ENCODE results near the gene C2CD4D. TPM values are rescaled to one million over a fixed set of nuclear protein-coding genes. Genes with fewer than 3 reads are reported as not detected.
A peak's percentile ranks its signal among the peaks of the same experiment; 100 is the strongest.

Gene C2CD4D
- total and polyA plus RNA-seq, 9 donors: 0.04 to 1.0 (median 0.12) TPM; not detected in 4

DNA sequence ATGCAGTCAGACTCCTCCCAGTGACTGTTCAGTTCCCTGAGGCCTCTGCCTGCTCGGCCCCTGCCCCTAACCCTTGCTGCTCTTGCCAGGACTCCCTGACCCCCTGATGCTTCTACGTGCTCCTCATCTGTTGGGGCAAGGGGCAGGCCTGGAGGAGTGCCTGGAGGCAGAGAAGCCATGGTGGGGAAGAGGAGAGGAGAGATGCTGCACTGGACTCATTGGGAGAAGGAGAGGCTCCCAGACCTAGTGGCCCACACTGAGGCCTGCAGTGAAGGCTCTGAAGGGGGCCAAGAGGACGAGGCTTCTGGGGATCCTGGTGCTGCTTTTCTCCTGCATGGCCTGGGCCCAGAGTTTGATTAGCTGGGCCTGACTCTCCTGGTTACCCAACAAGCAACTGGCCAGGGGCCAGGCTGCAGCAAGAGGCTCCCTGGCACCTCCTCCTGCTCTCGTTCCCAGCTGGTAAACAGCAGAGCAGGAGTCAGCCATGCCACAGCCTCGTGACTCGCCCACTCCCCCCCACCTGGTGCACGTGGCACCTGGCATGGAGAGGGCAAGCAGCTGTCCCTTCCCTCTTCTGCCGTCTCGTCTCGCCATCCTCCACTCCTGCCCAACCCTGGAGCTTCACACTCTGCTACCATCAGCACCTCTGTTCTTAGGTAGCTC, 7.2 kb downstream of the C2CD4D start:
- TF ChIP-seq EP300 (IDR thresholded peaks at IDR 0.05) (no peak), CTCF (IDR thresholded peaks at IDR 0.05) (no peak), POLR2A (IDR thresholded peaks at IDR 0.05) (no peak)
- 46 to 65% (median 64%) methylated on average over 10 of the region's 10 CpGs for WGBS, 3 donors
- intact Hi-C loops (cut with DNase I): no loop called here
- Histone ChIP-seq H3K27ac (no peak overlapping the region), H3K4me3 (no peak overlapping the region), H3K9me3 (no peaks in the 10 kb centered on the region), H3K36me3 (no peaks in the 10 kb centered on the region), H3K27me3 (no peaks in the 10 kb centered on the region), H3K4me1 (ENCODE audit: insufficient read depth) (no peaks in the 10 kb centered on the region)
- DNase-seq: peak in 2 of 5 donors; percentile 42 to 69

GRCh38 chr1:151831605-151832004, 8.0 kb downstream of the C2CD4D start, which contains the start of gene RORC:
TSS of gene RORC (minus strand) at chr1:151831802. CDS start at chr1:151831764, 38 bp downstream.
- Histone ChIP-seq H3K27ac (no peak within 1 kb of the TSS), H3K9me3 (no peaks in the 10 kb centered on the region), H3K4me1 (ENCODE audit: insufficient read depth) (no peaks in the 10 kb centered on the region), H3K36me3 (no peaks in the 10 kb centered on the region), H3K4me3 (no peak within 1 kb of the TSS), H3K27me3 (no peaks in the 10 kb centered on the region)
- TF ChIP-seq CTCF (IDR thresholded peaks at IDR 0.05) (no peak), POLR2A (IDR thresholded peaks at IDR 0.05) (no peak), EP300 (IDR thresholded peaks at IDR 0.05) (no peak)
- WGBS, 3 donors: 78 to 83% (median 80%) methylated on average over 5 of the region's 5 CpGs
- no peak for DNase-seq
- intact Hi-C loops (cut with DNase I): no loop called here

- H3K4me1 ChIP-seq (ENCODE audit: insufficient read depth): peaks cover 1% of the 10 kb centered on the region
- H3K36me3 ChIP-seq: no peaks in the 10 kb centered on the region
- TF ChIP-seq POLR2A (IDR thresholded peaks at IDR 0.05) (no peak), CTCF (IDR thresholded peaks at IDR 0.05) (no peak), EP300 (IDR thresholded peaks at IDR 0.05) (no peak)
- intact Hi-C loops (cut with DNase I): no loop called here
- H3K4me3 ChIP-seq: no peak overlapping the region
- no peak for DNase-seq
- no peaks in the 10 kb centered on the region for H3K27me3 ChIP-seq
- H3K9me3 ChIP-seq: no peaks in the 10 kb centered on the region
- WGBS, 3 donors: 81 to 89% (median 88%) methylated on average over 4 of the region's 4 CpGs
- H3K27ac ChIP-seq: no peak overlapping the region
Measured at GRCh38 chr1:151831256-151831591, 8.4 kb downstream of the C2CD4D start.

GRCh38 chr1:151830055-151830454, 9.6 kb downstream of the C2CD4D start:
- Histone ChIP-seq H3K27me3 (no peaks in the 10 kb centered on the region), H3K27ac (no peak overlapping the region), H3K4me1 (ENCODE audit: insufficient read depth) (peaks cover 8% of the 10 kb centered on the region), H3K36me3 (no peaks in the 10 kb centered on the region), H3K4me3 (no peak overlapping the region), H3K9me3 (no peaks in the 10 kb centered on the region)
- intact Hi-C loops (cut with DNase I): no loop called here
- no peak for DNase-seq
- no peak for TF ChIP-seq POLR2A (IDR thresholded peaks at IDR 0.05)
- TF ChIP-seq EP300 (IDR thresholded peaks at IDR 0.05): no peak
- TF ChIP-seq CTCF (IDR thresholded peaks at IDR 0.05): no peak
- 42 to 53% (median 45%) methylated on average over 6 of the region's 6 CpGs for WGBS, 3 donors
